Breast epithelium (tissue), 3 donors: ENCODE measurements around the gene LIPC.

Experiments
- CTCF ChIP-seq, 3 donors: fragments of 450-650 bp; IDR thresholded peaks; one replicate each; pipeline ENCODE4 v1.5.1; 2016 to 2017; ENCODE audit warnings: antibody characterized with exemption in 3 of 3, mild to moderate bottlenecking in 3 of 3, moderate library complexity in 3 of 3
- POLR2A ChIP-seq: fragments of 450-650 bp; IDR thresholded peaks from one replicate; pipeline ENCODE4 v1.6.1; 2016; ENCODE audit warnings: antibody characterized with exemption, mild to moderate bottlenecking, moderate library complexity

- TF ChIP-seq POLR2A, result no peak
- no peak for TF ChIP-seq CTCF (IDR thresholded peaks at IDR 0.05)
Observed at GRCh38 chr15:58605931-58606530, 174.2 kb downstream of the LIPC start.
